Measurements from ENCODE around the gene SSMEM1.
A peak's percentile ranks its signal among the peaks of the same experiment; 100 is the strongest.
"Not testable (repeated sequence)": the region's sequence is repeated elsewhere in the genome, so short reads cannot be mapped to it uniquely, and the experiment has no call there.

SSMEM1 gene

DNA sequence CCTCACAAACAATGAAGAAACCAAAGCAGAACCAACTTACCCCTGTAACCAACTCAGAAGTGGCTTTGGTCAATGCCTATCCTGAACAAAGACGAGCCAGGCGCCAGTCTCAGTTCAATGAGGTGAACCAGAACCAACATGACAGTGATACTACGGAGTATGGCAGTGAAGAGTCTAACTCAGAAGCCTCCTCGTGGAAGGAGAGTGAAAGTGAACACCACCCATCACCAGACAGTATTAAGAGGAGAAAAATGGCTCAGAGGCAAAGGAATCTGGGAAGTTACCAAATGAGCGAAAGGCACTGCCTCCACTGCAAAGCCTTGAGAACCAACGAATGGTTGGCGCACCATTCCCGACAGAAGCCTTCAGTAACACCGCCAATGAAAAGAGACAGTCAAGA lies 8.4 kb downstream of the SSMEM1 start:
- DNase-seq, result no peak

GRCh38 chr7:130216750-130217149 lies 9.1 kb downstream of the SSMEM1 start:
- DNase-seq, result no peak

- DNase-seq, result no peak
These were observed 11.4 kb downstream of the SSMEM1 start for GRCh38 chr7:130218806-130219620.

DNA sequence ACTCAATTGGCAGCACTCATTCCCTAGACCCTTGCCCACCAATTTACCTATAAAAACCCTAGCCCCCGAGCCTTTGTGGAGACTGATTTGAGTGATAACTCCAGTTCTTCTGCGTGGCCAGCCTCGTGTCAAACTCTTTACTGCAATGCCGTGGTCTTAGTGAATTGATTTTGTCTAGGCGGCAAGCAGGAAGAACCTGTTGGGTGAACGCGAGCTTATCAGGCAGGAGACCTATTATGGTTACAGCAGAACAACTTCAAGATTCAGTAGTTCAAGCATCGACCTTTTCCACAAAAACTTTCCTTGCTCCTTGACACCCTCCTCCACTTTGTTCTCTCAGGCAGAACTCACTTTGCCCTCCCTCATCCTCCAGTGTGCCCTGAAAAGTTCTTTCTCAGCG lies 12.2 kb downstream of the SSMEM1 start:
- no peak for DNase-seq

DNA sequence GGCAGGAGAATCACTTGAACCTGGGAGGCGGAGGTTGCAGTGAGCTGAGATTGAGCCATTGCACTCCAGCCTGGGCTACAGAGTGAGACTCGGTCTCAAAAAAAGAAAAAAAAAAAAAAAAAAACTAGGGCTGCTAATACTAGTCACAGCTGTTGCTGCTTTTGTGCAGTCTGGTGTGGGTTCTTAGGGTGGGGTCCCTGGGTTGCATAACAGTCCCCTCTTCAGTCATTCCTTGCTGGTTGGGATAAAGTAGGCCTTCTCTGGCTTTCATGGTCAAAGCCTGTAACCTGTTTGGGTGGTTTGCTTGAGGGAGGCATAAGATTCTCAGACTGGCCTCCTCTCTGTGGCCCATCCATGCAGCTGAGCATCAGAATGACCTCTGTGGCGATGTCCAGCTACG lies 14.1 kb downstream of the SSMEM1 start:
- no peak for DNase-seq

DNA sequence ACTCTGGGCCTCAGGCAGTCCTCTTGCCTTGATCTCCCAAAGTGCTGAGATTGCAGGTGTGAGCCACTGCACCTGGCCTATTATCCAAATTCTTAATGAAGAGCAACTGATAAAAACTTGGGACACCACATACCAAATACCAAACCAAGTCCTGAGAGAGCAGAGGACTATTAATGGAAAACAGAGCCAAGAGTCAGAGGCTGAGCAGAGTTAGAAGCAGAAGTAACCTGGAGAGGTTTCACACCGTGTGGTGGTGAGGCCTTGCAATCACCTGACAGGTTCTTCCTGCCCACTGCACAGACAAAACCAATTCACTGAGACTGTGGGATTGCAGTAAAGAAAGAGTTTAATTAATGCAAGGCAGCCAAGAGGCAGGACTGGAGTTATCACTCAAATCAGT lies 16.0 kb downstream of the SSMEM1 start:
- no peak for DNase-seq

GRCh38 chr7:130224210-130224609 lies 16.6 kb downstream of the SSMEM1 start:
- DNase-seq, result no peak

- DNase-seq, result not testable (repeated sequence)
These were observed 17.3 kb downstream of the SSMEM1 start for GRCh38 chr7:130224923-130225322.

DNA sequence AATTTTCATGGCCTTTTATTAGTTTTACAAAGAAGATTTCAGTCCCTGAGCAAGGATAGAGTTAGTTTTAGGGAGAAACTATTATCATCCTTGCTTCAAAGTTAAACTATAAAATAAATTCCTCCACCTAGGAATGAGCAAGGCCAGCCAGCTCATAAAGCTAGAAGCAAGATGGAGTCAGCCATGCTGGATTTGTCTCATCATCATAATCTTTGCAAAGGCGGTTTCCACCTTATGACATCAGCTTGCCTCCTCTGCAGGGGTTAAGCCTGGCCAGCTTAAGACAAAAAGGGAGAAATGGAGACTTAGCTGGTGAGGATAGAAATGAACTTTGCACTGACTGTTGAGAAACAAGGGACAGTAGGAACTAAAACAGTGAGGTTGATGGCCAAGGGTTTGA lies 18.7 kb downstream of the SSMEM1 start:
- no peak for DNase-seq

- DNase-seq, result no peak
These were observed 20.4 kb downstream of the SSMEM1 start for GRCh38 chr7:130227883-130228575.

GRCh38 chr7:130228840-130229502 lies 21.3 kb downstream of the SSMEM1 start:
- no peak for DNase-seq

GRCh38 chr7:130229981-130230380 lies 22.3 kb downstream of the SSMEM1 start:
- DNase-seq, result not testable (repeated sequence)

DNA sequence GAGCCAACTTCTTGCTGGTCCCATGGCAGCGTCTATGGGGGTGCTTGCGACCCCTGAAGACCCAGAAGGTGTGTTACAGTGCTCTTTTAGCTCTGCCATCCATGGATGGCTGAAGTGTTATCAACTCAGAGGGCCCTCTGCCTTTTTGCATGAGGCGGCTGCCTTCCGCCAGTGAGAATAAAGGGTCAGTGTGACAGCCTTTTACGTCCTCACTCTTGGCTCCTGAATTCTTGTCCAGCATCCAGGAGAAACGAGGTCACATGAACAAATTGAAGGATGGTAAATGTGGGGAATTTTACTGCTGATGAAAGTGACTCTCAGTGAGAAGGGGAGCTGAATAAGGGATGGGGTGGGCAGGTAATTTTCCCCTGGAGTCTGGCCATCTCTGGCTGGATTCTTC lies 24.1 kb downstream of the SSMEM1 start:
- no peak for DNase-seq

- DNase-seq, result no peak
These were observed 24.5 kb downstream of the SSMEM1 start for GRCh38 chr7:130232209-130232608.

DNA sequence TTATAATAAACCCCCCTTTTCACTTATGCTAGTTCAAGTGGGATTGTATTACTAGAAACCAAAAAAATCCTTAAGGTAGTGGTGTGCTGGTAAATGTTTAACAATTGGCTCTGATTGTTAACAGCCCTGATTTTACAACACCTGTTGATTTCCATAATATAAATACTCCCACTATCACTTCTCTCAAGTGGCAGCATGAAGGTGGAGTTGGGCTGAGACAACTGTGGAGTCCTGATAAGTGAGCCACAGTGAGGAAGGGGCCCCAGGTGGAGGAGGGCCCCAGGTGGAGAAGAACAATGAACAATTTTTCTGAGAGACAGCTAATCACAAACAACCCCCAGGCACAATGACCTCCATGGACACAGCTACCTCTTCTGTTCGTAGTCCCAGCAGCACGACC lies 26.4 kb downstream of the SSMEM1 start:
- no peak for DNase-seq

- DNase-seq, result not testable (repeated sequence)
These were observed 28.7 kb downstream of the SSMEM1 start for GRCh38 chr7:130236361-130236760.

- DNase-seq, result no peak
These were observed 32.6 kb downstream of the SSMEM1 start for GRCh38 chr7:130240240-130240639.

GRCh38 chr7:130242198-130243014 lies 34.7 kb downstream of the SSMEM1 start:
- DNase-seq, result peak; percentile 63

DNA sequence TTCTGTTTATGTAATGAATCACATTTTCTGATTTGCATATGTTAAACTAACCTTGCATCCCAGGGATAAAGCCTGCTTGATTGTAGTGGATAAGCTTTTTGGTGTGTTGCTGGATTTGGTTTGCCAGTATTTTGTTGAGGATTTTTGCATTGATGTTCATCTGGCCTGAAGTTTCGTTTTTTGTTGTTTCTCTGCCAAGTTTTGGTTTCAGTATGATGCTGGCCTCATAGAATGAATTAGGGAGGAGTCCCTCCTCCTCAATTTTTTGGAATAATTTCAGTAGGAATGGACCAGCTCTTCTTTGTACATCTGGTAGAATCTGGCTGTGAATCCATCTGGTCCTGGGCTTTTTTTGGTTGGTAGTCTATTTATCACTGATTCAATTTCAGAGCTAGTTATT lies 35.8 kb downstream of the SSMEM1 start:
- DNase-seq, result not testable (repeated sequence)

DNA sequence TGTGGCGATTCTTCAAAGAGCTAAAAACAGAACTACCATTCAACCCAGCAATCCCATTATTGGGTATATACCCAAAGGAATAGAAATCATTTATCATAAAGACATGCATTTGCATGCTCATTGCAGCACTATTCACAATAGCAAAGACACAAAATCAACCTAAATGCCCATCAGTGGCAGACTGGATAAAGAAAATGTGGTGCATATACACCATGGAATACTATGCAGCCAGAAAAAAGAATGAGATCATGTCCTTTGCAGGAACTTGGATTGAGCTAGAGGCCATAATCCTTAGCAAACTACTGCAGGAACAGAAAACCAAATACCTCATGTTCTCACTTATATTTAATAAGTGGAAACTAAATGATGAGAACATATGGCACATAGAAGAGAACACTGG lies 38.8 kb downstream of the SSMEM1 start:
- not testable (repeated sequence) for DNase-seq

GRCh38 chr7:130248842-130249241 lies 41.2 kb downstream of the SSMEM1 start:
- not testable (repeated sequence) for DNase-seq

- DNase-seq, result not testable (repeated sequence)
These were observed 42.0 kb downstream of the SSMEM1 start for GRCh38 chr7:130249626-130250025.

- no peak for DNase-seq
These were observed 46.9 kb downstream of the SSMEM1 start for GRCh38 chr7:130254555-130254954.
